ENCODE measurements around the gene LENG8. TPM values are rescaled to one million over a fixed set of nuclear protein-coding genes. Genes with fewer than 3 reads are reported as not detected.

The LENG8 gene
- total and polyA plus RNA-seq, 2 of the 4 experiments (the other 2 are of a cell fraction) = 21.1 to 93.9 TPM

GRCh38 chr19:54484451-54484850, 35.5 kb downstream of the LENG8 start:
- dilution Hi-C loops (cut with HindIII; ENCODE audit: low sequenced_read_pairs, unreplicated experiment) = no loop called here
- Histone ChIP-seq H2AFZ (replicated peaks; ENCODE audit: low read length, poor library complexity) (no peak overlapping the region), H2BK5ac (ENCODE audit: low read depth, low read length, poor library complexity, severe bottlenecking) (no peak overlapping the region), H4K91ac (ENCODE audit: insufficient read depth, low read depth, low read length) (no peak overlapping the region), H3K27me3 (ENCODE audit: control insufficient read depth, insufficient read depth, low read length) (no peaks in the 10 kb centered on the region), H3K79me1 (ENCODE audit: low read depth in 1 of 2, low read length in 2 of 2) (no peaks in the 10 kb centered on the region), H2AK5ac (ENCODE audit: low read depth, low read length) (no peak overlapping the region), H3K4me3 (ENCODE audit: insufficient read depth, low read depth, low read length) (no peak overlapping the region), H3K9me3 (ENCODE audit: control insufficient read depth, insufficient read depth, low read length) (no peaks in the 10 kb centered on the region), H3K4me2 (ENCODE audit: low read depth, low read length) (no peak overlapping the region), H3K9me1 (ENCODE audit: insufficient read depth, low read length) (no peaks in the 10 kb centered on the region; the same call in 1 of the 2 replicates), H3K36me3 (ENCODE audit: control insufficient read depth, insufficient read depth, low read length) (no peaks in the 10 kb centered on the region), H3K23ac (ENCODE audit: low read depth, low read length) (no peak overlapping the region), H2BK15ac (ENCODE audit: low read depth, low read length) (no peak overlapping the region), H3K27ac (ENCODE audit: insufficient read depth, low read length) (no peak overlapping the region), H2AK9ac (replicated peaks; ENCODE audit: low read depth, low read length, poor library complexity) (no peak overlapping the region), H3K14ac (replicated peaks; ENCODE audit: low read depth, low read length) (no peak overlapping the region), H3K9ac (ENCODE audit: low read depth, low read length) (no peak overlapping the region), H4K5ac (ENCODE audit: low read depth, low read length) (no peak overlapping the region), H3K18ac (ENCODE audit: low read depth, low read length) (no peak overlapping the region), H4K20me1 (ENCODE audit: insufficient read depth, low read length) (no peaks in the 10 kb centered on the region), H3K4ac (ENCODE audit: low read depth, low read length) (no peak overlapping the region), H2BK20ac (ENCODE audit: low read depth, low read length) (no peak overlapping the region), H3K4me1 (ENCODE audit: control insufficient read depth, insufficient read depth, low read length) (no peaks in the 10 kb centered on the region), H4K8ac (ENCODE audit: low read depth in 2 of 2, low read length in 2 of 2) (no peak overlapping the region), H2BK120ac (ENCODE audit: low read depth, low read length) (no peak overlapping the region), H3K56ac (ENCODE audit: extremely low read depth, insufficient read depth, low read length) (no peak overlapping the region)
- intact Hi-C loops (cut with micrococcal nuclease) = no loop called here
- BruUV-seq (replicated peaks) = no TSS peak
- in situ Hi-C loops (cut with MboI; ENCODE audit: low sequenced_read_pairs) = no loop called here
- CTCF ChIA-PET = no interaction called here
- ATAC-seq (ENCODE audit: low read depth) (no peak), DNase-seq (no peak)
- POLR2A ChIA-PET (ENCODE audit: unreplicated experiment) = no interaction called here
- 84% methylated on average over 5 of the region's 10 CpGs; no CpG with 5 or more reads in 1 of the 2 experiments for WGBS, 2 experiments (ENCODE audit: extremely low coverage in 2 of 2, insufficient read length in 1 of 2)
- TF ChIP-seq CTCF (conservative IDR thresholded peaks at IDR 0.05; ENCODE audit: low read depth, low read length) (no peak), RFX5 (IDR thresholded peaks at IDR 0.05; ENCODE audit: low read depth, low read length) (no peak), CHD1 (IDR thresholded peaks at IDR 0.05; ENCODE audit: low read depth, low read length) (no peak), MAFK (IDR thresholded peaks at IDR 0.05; ENCODE audit: low read depth, low read length) (no peak), POLR2A (IDR thresholded peaks at IDR 0.05; ENCODE audit: low read depth, low read length) (no peak), NFE2L2 (IDR thresholded peaks at IDR 0.05; ENCODE audit: low read depth, low read length) (no peak), BHLHE40 (IDR thresholded peaks at IDR 0.05; ENCODE audit: low read depth, low read length) (no peak), ELK1 (IDR thresholded peaks at IDR 0.05; ENCODE audit: borderline replicate concordance, low read depth, low read length) (no peak), RAD21 (IDR thresholded peaks at IDR 0.05; ENCODE audit: low read length) (no peak), MXI1 (IDR thresholded peaks at IDR 0.05; ENCODE audit: borderline replicate concordance, low read depth, low read length) (no peak), MAZ (IDR thresholded peaks at IDR 0.05; ENCODE audit: borderline replicate concordance, low read depth, low read length) (no peak), CEBPB (IDR thresholded peaks at IDR 0.05; ENCODE audit: low read depth, low read length) (no peak), SMC3 (IDR thresholded peaks at IDR 0.05; ENCODE audit: low read depth, low read length) (no peak), RCOR1 (IDR thresholded peaks at IDR 0.05; ENCODE audit: insufficient replicate concordance, low read length) (no peak), FOS (IDR thresholded peaks at IDR 0.05; ENCODE audit: low read depth, low read length) (no peak), USF2 (IDR thresholded peaks at IDR 0.05; ENCODE audit: low read depth, low read length) (no peak)

Measured in IMR-90 (cell line).